GM23338 (cell line): ENCODE measurements around the gene CCR6. TPM values are rescaled to one million over a fixed set of nuclear protein-coding genes. Genes with fewer than 3 reads are reported as not detected.

Experiments used
- polyA plus RNA-seq: library from polyadenylated mRNA; unstranded; fragments of >200 nt; fragmentation: Nextera tagmentation; extraction: Ambion mirVana; gene quantifications from 2 replicates; pipeline ENCODE4 v1.2.1, GENCODE V29; 2016
- total RNA-seq: library from RNA; depleted of rRNA; stranded (reverse); fragments of >200 nt; shearing (Covaris generic); gene quantifications from 2 replicates; pipeline ENCODE4 v1.2.3, GENCODE V29; 2014; rRNA removed

Gene CCR6
- total and polyA plus RNA-seq, 2 experiments from 2014 or later: not detected

Other genes starting within 250 kb of the CCR6 start
- 51.4 and 62.8 TPM in 2 replicates for gene RNASET2, start 166.5 kb upstream of the CCR6 start, total RNA-seq
- gene RNASET2, start 166.5 kb upstream of the CCR6 start, polyA plus RNA-seq: 40.5 and 44.3 TPM in 2 replicates
- gene CEP43, start 123.7 kb upstream of the CCR6 start, total RNA-seq: 43.1 and 44.3 TPM in 2 replicates
- gene CEP43, start 123.7 kb upstream of the CCR6 start, polyA plus RNA-seq: 33.8 and 39.9 TPM in 2 replicates
- not detected in 2 replicates for gene GPR31, start 34.9 kb downstream of the CCR6 start, total RNA-seq
- gene GPR31, start 34.9 kb downstream of the CCR6 start, polyA plus RNA-seq: not detected in 2 replicates
- gene UNC93A, start 168.2 kb downstream of the CCR6 start, total RNA-seq: 0.28 TPM in 1 of 2 replicates, not detected in the other
- gene UNC93A, start 168.2 kb downstream of the CCR6 start, polyA plus RNA-seq: 0.18 and 0.47 TPM in 2 replicates
- not detected in 2 replicates for gene TTLL2, start 202.0 kb downstream of the CCR6 start, total RNA-seq
- gene TTLL2, start 202.0 kb downstream of the CCR6 start, polyA plus RNA-seq: 0.14 TPM in 1 of 2 replicates, not detected in the other